ENCODE data around the gene KLHL26. TPM values are rescaled to one million over a fixed set of nuclear protein-coding genes. Genes with fewer than 3 reads are reported as not detected.

The KLHL26 gene
- total RNA-seq, 4 donors from 2014 or later: 7.0 to 15.7 (median 7.6) TPM

GRCh38 chr19:18708452-18709231 lies 71.8 kb downstream of the KLHL26 start:
- no peak for DNase-seq
- H3K27me3 ChIP-seq: no peaks in the 10 kb centered on the region
- no peak overlapping the region for H3K27ac ChIP-seq
- in situ Hi-C loops (cut with MboI; ENCODE audit: low pct_ligation_motif_present in 1 of 4, low pct_unique_long_range_greater_than_20kb in 1 of 4, low sequenced_read_pairs in 3 of 4) (no loop called here), intact Hi-C loops (cut with DNase I; ENCODE audit: low total_unique reads) (no loop called here)
- no peaks in the 10 kb centered on the region for H3K36me3 ChIP-seq
- peaks cover 0 to 10% (median 9%) of the 10 kb centered on the region in 4 donors for H3K4me1 ChIP-seq
- no peak overlapping the region for H3K4me3 ChIP-seq
- H3K9me3 ChIP-seq: no peaks in the 10 kb centered on the region
- 74% methylated on average over 25 of the region's 25 CpGs; no CpG with 5 or more reads in 1 of the 2 donors for WGBS, 2 donors (ENCODE audit: low coverage in 1 of 2)
- TF ChIP-seq EP300 (IDR thresholded peaks at IDR 0.05; ENCODE audit: low read depth): no peak
- no peak for TF ChIP-seq CTCF (IDR thresholded peaks at IDR 0.05)
- no peak for TF ChIP-seq POLR2AphosphoS5 (IDR thresholded peaks at IDR 0.05)

GRCh38 chr19:18709546-18709945 lies 72.7 kb downstream of the KLHL26 start:
- Histone ChIP-seq H3K4me1 (peaks cover 0 to 10% (median 9%) of the 10 kb centered on the region in 4 donors), H3K4me3 (no peak overlapping the region), H3K36me3 (no peaks in the 10 kb centered on the region), H3K27me3 (no peaks in the 10 kb centered on the region), H3K27ac (no peak overlapping the region), H3K9me3 (no peaks in the 10 kb centered on the region)
- 92% methylated on average over 7 of the region's 10 CpGs; no CpG with 5 or more reads in 1 of the 2 donors for WGBS, 2 donors (ENCODE audit: low coverage in 1 of 2)
- intact Hi-C loops (cut with DNase I; ENCODE audit: low total_unique reads) (no loop called here), in situ Hi-C loops (cut with MboI; ENCODE audit: low pct_ligation_motif_present in 1 of 4, low pct_unique_long_range_greater_than_20kb in 1 of 4, low sequenced_read_pairs in 3 of 4) (no loop called here)
- TF ChIP-seq CTCF (IDR thresholded peaks at IDR 0.05) (no peak), POLR2AphosphoS5 (IDR thresholded peaks at IDR 0.05) (no peak), POLR2A (IDR thresholded peaks at IDR 0.05) (no peak), EP300 (IDR thresholded peaks at IDR 0.05; ENCODE audit: low read depth) (no peak)
- DNase-seq: no peak

GRCh38 chr19:18710186-18710585 lies 73.4 kb downstream of the KLHL26 start:
- Histone ChIP-seq H3K9me3 (no peaks in the 10 kb centered on the region), H3K4me1 (peaks cover 0 to 10% (median 9%) of the 10 kb centered on the region in 4 donors), H3K36me3 (no peaks in the 10 kb centered on the region), H3K4me3 (no peak overlapping the region), H3K27me3 (no peaks in the 10 kb centered on the region), H3K27ac (no peak overlapping the region)
- in situ Hi-C loops (cut with MboI; ENCODE audit: low pct_ligation_motif_present in 1 of 4, low pct_unique_long_range_greater_than_20kb in 1 of 4, low sequenced_read_pairs in 3 of 4) (no loop called here), intact Hi-C loops (cut with DNase I; ENCODE audit: low total_unique reads) (no loop called here)
- WGBS, 2 donors (ENCODE audit: low coverage in 1 of 2): 86% methylated on average over 11 of the region's 11 CpGs; no CpG with 5 or more reads in 1 of the 2 donors
- TF ChIP-seq POLR2AphosphoS5 (IDR thresholded peaks at IDR 0.05) (no peak), EP300 (IDR thresholded peaks at IDR 0.05; ENCODE audit: low read depth) (no peak), CTCF (IDR thresholded peaks at IDR 0.05) (no peak), POLR2A (IDR thresholded peaks at IDR 0.05) (no peak)
- no peak for DNase-seq

- H3K4me3 ChIP-seq: no peak overlapping the region
- peaks cover 0 to 10% (median 9%) of the 10 kb centered on the region in 4 donors for H3K4me1 ChIP-seq
- H3K36me3 ChIP-seq: no peaks in the 10 kb centered on the region
- no peaks in the 10 kb centered on the region for H3K9me3 ChIP-seq
- no peaks in the 10 kb centered on the region for H3K27me3 ChIP-seq
- no peak overlapping the region for H3K27ac ChIP-seq
- in situ Hi-C loops (cut with MboI; ENCODE audit: low pct_ligation_motif_present in 1 of 4, low pct_unique_long_range_greater_than_20kb in 1 of 4, low sequenced_read_pairs in 3 of 4): no loop called here
- intact Hi-C loops (cut with DNase I; ENCODE audit: low total_unique reads): no loop called here
- WGBS, 2 donors (ENCODE audit: low coverage in 1 of 2): 47 to 74% methylated on average over 3 to 28 of the region's 28 CpGs
- no peak for TF ChIP-seq EP300 (IDR thresholded peaks at IDR 0.05; ENCODE audit: low read depth)
- no peak for DNase-seq
Measured at GRCh38 chr19:18710996-18711751, 74.3 kb downstream of the KLHL26 start.

Data from transverse colon (tissue), 4 donors.